HG03521 (cell line): ENCODE data around the gene CBFA2T3.
A peak's percentile ranks its signal among the peaks of the same experiment; 100 is the strongest.

Experiments
- ATAC-seq: cut with Tn5 transposase; IDR thresholded peaks from one replicate; pipeline ENCODE4 v1.9.1; 2021; ENCODE audit warnings: mild to moderate bottlenecking, moderate library complexity; ENCODE audit not compliant: unreplicated experiment

Gene CBFA2T3

DNA sequence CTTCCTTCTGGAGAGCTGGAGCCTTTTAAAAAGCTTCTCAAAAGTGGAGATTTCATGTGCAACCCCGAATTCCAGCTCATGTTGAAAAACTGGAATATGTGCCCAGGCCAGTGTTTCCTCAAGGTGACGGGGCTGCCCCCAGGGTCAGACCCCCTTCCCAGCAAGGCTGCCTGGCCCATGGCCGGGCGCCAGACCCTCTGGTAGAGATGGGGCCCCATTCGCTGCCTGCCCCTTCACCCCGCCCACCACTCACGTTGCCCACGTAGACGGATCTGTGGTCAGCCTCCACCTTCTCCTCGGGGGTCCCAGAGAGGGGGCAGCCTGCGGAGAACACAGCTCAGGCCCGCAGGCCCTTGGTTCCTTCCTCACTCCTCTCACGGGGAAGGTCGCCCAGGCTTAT lies 111.7 kb downstream of the CBFA2T3 start:
- ATAC-seq: no peak

DNA sequence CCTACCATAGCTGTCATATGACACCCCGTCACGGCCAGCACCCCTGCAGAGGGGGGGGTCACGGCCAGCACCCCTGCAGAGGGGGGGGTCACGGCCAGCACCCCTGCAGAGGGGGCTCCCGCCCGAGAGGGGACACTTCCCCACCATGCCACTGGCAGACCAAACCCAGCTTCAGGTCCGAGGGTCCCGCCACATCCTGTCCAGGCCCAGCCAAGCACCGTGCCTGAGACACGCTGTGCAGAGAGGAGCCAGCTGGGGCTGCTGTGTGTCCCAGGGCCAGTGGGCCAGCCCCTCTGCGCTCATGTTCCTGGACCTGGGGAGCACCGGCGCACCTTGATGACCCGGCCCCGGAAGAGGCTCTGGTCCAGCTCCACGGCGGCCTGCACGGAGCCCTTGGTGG lies 112.5 kb downstream of the CBFA2T3 start:
- no peak for ATAC-seq

DNA sequence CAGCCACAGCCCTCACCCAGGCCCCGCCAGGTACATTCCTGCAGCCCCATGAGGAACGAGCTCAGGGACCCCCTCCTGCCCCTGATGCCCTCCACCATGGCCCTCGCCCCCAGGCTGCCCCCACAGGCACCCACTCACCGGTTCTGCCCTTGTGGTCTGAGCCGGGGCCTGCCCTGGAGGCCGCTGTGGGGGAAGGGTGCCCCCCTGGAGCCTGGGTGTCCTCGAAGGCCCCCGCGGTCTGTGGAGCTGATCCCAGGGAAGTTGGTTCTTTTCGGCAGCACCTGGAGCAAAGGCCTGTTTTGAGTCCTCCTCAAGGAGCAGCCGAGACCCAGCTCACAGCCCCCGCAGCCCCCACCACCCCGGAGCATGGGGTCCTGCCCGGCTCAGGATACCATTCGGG lies 112.9 kb downstream of the CBFA2T3 start:
- ATAC-seq: no peak

DNA sequence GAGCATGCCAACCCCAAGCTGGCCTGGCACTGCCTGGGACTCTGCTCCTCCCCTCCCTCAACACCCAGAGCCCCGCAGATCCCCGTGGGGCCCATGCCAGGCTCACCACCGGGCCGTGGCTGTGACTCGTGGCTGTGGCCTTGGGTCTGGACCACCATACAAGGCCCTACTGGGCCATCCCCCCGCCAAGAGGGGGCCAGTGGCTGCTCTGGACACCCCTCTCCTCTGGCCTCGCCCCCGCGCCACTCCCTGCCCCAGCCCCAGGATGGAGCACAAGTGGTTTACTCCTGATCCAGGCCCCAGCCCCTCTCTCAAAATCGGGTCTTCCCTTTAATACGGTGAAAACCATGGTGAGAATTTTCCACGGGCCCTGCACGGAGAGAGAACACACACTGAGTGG lies 113.6 kb downstream of the CBFA2T3 start:
- no peak for ATAC-seq

DNA sequence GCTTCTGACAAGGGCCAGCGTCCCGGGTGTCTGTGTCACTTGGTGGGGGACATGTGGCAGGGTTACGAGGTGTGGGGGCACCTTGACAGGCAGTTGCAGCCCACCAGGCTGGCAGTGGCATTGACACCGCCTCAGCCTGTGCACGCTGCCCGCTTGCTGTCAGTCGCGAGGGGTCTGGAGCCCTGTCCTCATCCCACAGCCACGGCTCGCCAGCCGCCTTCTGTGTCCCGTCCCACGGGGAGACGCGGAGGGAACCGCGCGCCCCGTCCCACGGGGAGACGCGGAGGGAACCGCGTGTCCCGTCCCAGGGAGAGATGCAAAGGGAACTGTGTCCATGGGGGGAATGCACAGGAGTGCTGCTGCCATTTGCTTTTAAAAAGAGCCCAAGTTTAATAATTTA lies 114.0 kb downstream of the CBFA2T3 start:
- ATAC-seq: no peak

DNA sequence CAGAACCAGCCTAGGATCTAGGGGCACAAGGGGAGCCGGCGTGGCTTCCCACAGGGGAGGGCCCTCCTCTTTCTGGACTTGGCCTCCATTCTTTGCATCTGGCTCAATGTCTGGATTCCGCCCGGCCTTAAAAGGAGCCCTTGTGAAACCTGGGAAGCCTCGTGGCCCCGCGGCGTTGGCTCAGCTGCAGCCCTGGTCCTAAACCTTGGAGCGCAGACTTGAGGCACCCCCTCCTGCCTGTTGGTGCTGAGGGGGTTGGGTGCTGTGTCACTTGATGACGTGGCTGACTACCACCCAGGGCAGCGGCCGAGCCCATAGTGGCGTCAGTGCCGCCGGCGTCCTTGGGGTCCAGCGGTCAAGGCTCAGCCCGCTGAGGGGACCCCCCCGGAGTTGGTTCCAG lies 115.6 kb downstream of the CBFA2T3 start:
- no peak for ATAC-seq

DNA sequence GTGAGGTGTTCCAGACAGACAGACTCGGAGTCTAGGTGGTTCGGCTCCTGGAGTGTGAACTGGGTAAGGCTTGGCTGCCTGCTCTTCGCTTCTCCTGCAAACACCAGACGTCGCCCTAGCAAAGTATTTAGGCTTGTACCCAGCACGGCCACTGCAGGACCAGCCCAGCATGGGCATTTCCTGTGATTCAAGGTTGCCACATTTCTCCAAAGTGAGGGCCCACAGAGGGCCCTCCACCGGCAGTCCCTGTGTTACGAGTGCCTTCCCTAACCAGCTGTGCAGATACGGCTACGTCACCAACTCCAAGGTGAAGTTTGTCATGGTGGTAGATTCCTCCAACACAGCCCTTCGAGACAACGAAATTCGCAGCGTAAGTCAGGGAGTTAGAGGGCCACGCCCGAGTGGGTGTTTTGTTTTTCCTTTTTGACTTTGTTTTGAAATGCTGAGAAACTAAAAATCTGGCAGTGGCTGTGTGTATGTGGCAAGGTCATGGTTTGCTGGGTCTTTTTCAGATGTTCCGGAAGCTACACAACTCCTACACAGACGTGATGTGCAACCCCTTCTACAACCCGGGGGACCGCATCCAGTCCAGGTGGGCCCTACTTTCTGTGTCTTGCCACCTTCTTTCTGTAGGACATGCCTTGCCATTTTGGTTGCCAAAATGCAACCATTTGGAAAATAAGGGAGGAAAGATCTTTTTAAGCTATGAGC lies 117.5 kb downstream of the CBFA2T3 start:
- ATAC-seq: no peak

DNA sequence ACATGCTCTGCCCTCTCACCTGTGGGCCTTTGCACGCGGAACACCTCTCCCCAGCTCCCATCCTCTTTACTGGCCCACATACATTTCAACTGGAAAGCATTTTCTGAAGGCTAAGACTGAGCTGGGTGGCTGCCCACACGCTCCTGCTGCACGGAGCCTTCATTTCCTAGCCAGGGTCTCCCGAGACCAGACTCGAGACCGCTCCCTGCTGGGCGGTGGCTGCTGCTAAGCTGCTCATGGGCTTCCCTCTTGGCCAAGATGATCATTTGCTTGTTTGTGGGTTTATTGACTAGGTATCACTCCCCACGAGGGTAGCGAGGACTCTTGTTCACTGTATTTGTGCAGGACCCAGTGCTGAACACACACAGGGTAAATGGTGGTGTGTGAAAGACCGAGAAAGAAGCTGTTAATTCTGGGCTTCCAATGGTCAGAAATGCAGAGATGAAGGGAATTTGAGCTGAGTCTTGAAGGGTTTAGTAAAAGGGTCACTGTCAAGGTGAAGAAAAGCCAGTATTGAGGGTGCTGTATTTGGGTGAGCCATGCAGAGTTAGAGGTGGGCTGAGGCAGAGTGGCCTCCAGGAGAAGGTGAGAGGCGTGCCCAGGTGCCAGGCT lies 119.2 kb downstream of the CBFA2T3 start:
- no peak for ATAC-seq

DNA sequence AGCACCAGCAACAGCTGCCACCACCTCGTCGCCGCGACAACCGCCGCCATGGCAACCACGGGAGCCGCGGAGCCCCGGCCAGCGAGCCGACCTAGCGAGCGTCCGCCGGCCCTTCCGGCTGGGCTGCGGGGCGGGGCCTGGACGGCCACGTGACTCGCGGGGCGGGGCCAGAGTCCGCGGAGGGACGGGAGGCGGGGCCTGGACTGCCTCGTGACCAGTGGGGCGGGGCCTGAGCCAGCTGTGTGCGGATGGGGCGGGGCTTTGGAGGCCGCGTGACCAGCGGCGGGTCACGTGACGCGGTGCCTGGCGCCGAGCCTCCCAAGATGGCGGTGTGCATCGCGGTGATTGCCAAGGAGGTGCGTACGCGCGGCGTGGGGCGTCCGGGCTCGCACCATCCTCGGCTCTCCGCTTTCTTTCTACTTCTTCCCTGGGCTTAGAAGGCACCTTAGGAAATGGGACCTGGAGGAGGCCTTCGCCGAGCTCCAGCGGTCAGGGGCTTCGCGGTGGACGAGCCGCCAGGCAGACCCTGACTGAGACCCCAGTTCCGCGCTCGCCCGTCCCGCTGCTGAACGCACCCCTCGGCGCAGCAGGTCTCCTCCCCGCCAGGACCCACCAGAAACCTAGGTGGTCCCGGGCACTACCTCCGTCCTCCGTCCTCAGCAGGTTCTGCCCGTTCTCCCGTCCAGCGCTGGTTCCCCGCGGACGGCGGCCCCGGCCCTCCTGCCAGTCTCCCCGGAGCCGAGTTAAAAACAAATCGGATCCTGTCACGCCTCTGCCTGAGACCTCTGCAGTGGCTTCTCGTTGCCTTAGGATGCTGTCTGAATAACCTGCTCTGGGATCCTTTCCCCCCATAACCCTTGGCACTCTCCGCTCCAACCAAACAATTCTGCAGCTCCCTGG lies 119.9 kb downstream of the CBFA2T3 start, which contains the start of the genes GALNS and TRAPPC2L:
Gene GALNS, minus strand, starts transcription at position 120 of the 900 bp plus-strand sequence. Its CDS starts 70 bp downstream, at position 50.
Gene TRAPPC2L, plus strand, starts transcription at position 300 of the 900 bp plus-strand sequence. Its CDS starts 24 bp downstream, at position 324.
- ATAC-seq: peak; percentile 82

DNA sequence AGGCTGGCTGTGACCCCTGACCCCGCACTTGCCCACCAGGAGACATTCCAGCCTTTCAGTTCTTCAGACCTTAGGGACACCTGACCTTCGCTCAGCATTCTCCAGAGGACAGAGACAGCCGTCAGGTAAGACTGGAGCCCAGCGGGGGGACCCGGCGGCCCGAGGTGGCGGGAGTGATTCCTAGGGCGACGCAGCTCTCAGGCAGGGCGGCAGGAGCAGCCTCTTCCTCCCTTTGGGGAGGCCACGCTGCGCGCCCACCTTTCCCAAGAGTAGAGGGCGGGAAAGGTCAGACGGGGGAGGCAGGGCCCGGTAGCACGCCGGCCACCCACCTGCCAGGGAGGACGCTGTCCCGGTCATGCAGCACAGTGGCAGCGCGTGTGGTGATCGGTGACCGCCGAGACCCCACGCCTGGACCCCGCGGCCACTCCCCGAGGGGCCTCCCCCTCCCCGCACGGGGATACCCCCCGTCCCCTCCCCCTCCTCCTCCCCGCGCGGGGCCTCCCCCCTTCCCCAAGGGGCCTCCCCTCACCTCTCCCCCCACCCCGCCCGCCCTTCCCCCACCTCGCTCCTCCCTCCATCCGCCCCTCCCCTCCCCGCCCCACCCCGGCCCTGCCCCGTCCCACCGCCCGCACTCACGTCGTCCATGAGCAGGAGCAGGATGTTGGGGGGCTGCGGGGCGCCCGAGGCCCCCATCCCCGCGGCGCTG lies 120.7 kb downstream of the CBFA2T3 start:
- no peak for ATAC-seq

DNA sequence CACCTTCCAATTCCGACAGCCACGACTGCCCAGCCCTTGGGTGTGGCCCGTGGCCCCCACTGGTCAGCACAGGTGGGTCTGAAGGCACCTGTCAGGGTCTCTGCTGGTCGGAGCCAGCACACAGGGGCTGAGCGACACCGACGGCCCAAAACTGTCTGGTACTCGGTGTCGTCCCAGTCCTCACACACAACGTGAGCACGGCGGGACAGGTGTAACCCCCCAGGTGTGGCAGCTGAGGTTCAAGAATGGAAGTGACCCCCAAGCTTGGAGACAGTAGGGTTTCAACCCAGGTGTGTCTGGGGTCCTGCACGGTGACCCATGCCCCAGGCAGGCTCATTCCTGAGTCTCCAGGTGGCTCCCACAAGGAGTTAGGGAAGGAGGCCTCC lies 121.3 kb downstream of the CBFA2T3 start:
- no peak for ATAC-seq

DNA sequence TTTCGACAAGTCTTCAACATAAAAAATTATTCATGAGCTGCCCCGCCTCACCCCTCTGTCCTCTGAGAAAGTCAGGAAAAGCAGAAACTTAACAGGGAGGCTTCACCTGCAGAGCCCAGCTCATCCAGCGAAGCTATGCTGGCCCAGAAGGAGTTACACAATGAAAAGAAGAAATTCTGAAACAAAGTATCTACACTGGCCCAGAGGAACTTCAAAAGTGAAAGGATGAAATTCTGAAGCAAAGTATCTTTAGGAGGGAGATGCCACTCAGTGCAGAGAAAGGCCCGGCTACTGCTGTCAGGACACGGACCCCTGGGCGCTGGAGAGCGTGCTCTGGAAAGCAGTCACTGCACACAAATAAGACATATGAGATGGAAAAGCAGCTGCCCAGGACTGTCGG lies 121.8 kb downstream of the CBFA2T3 start:
- no peak for ATAC-seq

DNA sequence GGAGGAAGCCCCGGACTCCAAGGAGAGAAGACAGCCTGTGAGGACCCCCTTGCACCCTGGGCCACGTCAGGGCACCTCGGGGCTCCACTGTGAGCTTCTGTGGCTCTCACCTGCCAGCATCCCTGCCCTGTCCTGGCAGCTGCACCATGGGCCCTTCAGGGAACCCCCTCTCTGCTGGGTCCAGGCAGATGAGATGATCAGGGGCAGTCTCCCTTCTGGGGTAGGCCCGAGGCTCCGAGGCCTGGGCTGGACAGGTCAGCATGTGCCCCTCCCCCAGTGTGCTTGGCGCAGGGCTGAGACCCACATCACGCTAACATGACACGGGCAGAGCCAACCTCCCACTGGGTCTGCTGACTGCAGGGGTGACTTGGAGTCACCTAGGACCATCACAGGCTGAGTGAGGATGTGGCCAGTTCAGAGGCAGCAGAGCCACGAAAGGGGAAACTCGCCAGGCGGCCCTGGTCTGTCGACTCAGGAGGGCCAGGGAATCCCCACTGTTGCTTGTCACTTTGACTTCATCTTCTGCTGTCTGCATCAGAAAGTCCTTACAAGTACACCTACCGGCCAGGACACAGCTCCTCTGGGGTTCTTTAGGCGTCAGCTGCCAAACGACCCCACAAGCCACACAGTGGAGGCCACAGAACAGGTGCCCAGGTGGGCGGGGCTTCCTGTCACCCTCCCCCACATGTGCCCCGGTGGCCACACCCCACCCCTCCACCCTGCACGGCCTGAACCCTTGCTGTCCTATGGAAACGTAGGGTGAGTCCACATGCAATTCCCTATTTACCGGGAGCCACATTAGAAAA lies 122.5 kb downstream of the CBFA2T3 start:
- no peak for ATAC-seq

DNA sequence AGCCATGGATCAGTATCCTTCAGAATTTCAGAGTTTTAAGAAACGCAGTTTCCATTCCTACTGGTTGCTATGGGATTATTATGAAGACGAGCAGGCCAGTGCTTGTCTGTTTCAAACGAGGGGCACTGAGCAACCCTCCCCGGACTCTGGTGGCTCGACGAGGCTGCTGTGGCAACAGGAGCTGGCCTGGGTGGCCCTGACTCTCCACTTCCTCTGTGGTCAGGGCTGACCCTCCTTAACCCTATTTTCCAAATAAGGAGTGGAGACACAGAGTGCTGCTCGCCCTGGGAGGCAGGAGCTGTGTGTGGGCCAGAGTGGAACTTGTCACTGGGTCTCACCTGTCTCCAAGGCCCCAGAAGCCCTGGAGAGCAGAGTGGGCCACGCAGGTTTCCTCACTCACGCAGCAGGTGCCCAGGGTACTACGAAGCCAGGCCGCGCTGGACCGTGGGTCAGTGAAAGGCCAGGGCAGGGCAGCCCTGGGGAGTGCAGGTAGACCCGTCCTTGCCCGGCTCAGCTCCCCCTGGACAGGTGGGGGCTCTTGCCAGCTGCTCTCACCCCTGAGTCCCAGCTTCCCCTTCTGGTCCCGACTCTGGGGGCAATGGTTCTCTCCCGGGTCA lies 123.6 kb downstream of the CBFA2T3 start:
- ATAC-seq: no peak

DNA sequence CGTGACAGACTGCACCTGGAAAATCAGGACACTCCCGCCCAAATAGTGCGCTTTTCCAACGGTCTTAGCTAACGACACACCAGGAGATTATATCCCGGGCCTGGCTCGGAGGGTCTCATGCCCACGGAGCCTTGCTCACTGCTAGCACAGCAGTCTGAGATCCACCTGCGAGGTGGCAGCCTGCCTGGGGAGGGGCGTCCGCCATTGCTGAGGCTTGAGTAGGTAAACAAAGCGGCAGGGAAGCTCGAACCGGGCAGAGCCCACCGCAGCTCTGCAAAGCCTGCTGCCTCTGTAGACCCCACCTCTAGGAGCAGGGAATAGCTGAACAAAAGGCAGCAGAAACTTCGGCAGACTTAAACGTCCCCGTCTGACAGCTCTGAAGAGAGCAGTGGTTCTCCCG lies 125.4 kb downstream of the CBFA2T3 start:
- ATAC-seq: no peak

DNA sequence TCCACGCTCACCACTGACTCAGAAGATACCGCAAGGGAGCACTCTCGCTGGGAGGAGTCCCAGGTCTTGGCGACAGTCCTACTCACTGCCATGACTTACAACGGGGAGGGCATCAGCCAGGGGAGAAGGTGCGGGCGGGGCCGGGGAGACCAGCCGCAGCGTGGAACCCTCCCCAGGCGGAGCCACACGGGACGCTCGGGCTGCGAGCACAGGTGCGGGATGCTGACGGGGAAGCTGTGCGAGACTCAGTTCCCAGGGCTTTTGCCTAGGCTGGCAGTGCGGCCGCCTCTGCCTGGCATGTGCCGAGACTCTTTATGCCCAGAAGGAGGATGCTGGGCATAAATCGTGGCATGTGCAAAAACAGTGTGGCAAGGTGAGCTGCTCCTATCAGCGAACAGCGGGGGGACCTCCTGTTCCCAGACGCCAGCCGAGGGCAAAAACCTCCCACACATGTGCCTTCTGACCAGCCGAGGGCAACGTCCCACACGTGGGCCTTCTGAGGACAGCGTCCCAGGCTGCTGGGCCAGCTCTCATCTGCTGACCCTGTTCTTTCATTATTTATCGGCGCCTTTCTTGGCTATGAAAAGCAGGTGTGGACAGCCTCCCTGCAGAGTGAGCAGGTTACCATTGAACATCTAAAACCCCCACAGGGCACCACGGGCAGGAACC lies 126.3 kb downstream of the CBFA2T3 start:
- ATAC-seq: no peak

DNA sequence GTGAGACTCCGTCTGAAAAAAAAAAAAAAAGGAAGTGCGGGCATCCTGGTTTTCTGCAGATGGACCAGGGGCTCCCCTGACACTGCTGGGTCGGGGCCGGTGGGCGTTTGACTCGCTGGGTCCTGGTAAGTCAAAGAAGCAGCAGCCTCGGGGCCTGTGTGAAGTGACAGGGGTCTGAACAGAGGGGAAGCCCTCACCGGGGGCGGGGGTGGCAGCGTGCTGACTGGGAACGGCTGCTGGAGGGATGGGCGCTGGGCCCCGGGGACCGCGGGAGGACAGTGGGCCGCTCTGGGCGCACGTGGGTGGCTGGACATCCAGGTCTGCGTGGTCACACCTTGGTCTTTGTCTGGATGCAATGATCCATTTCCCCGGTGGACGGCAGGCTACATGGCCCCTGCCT lies 128.4 kb downstream of the CBFA2T3 start:
- no peak for ATAC-seq

DNA sequence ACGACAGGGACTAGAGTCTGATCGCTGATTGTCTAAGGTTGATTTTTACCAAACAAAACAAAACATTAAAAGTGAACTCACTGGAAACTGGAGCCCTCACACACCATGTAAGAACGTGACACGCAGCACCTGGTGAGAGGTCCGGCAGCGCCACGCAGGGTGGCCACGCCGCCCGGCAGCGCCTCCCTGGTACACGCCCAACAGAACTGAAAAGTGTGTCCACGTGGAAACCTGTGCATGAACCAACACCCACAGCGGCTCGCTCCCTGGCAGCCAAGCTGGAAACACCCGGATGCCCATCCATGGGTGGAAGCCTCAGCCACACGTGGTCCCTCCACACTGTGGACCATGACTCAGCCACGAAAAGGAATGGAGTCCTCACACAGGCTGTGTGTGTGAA lies 129.4 kb downstream of the CBFA2T3 start:
- no peak for ATAC-seq

DNA sequence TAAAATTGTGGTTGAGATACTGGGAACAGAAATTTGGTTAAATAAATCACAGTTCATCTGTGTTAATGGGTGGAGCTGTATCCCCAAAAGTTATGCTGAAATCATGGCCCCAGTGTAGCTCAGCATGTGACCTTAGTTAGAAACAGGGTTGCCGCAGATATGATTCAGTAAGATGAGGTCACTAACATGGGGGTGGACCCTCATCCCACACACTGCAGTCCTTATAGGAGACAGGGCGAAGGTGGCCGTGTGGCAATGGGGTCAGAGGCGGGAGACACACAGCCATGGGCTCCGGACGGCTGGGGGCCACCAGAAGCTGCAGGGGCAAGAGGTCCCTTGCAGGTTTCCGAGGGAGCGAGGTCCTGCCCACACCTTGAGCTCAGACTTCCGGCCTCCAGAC lies 130.9 kb downstream of the CBFA2T3 start:
- no peak for ATAC-seq
